B cell (primary cell): ENCODE data around the gene GAPVD1.

Experiments used
- CTCF ChIP-seq: fragments of 200-600 bp; IDR thresholded peaks from one replicate; pipeline ENCODE4 v1.8.0; 2022; ENCODE audit warnings: antibody characterized with exemption, mild to moderate bottlenecking
- EZH2 ChIP-seq: IDR thresholded peaks from 2 replicates; pipeline ENCODE4 v1.6.1; 2012; ENCODE audit warnings: borderline replicate concordance, low read depth, mild to moderate bottlenecking, moderate library complexity, low read length; ENCODE audit not compliant: insufficient read depth, poor library complexity, severe bottlenecking

- TF ChIP-seq CTCF (no peak), EZH2 (no peak)
Measured at GRCh38 chr9:125341566-125341965, 79.9 kb downstream of the GAPVD1 start.
